Mucosa of descending colon (tissue), 3 donors: ENCODE results near the gene MAPKAP1. TPM values are rescaled to one million over a fixed set of nuclear protein-coding genes. Genes with fewer than 3 reads are reported as not detected.

Experiments used
- ATAC-seq: fragments of 200-7000 bp; cut with Tn5 transposase; one replicate; pipeline ENCODE4 v1.9.1; 2020; ENCODE audit warnings: mild to moderate bottlenecking, moderate library complexity
- DNase-seq, 3 donors: peaks; one replicate each; pipeline ENCODE4 v3.0.0-alpha.2; 2020
- H3K36me3 ChIP-seq: fragments of 200-600 bp; one replicate; pipeline ENCODE4 v1.8.0; 2021; ENCODE audit warnings: low read depth, mild to moderate bottlenecking
- H3K4me1 ChIP-seq: fragments of 200-600 bp; one replicate; pipeline ENCODE4 v1.8.0; 2021; ENCODE audit warnings: low read depth, mild to moderate bottlenecking
- H3K4me3 ChIP-seq: fragments of 200-600 bp; one replicate; pipeline ENCODE4 v1.8.0; 2021; ENCODE audit warnings: mild to moderate bottlenecking
- H3K9me3 ChIP-seq: fragments of 200-600 bp; one replicate; pipeline ENCODE4 v1.8.0; 2021; ENCODE audit warnings: mild to moderate bottlenecking
- intact Hi-C, 2 donors: fragments of 100-400 bp; cut with DNase I in 1 of 2; cut with micrococcal nuclease in 1 of 2; formaldehyde crosslinking; loops; one replicate each; pipeline versions ENCODE4 v1.11.0 to v1.11.1; 2022; cut with DNase I, micrococcal nuclease
- total RNA-seq, 3 donors: library from RNA; stranded (reverse); fragmentation: NEBNext Ultra II Directional in 2 of 3; extraction: Animal tissue kit (Norgen Biotek cat#: 25700) in 2 of 3; gene quantifications; one replicate each; pipeline versions ENCODE4 v1.2.1 to v1.2.4, GENCODE V29; 2021 to 2023
- TF ChIP-seq, protein P1 (sequence below): fragments of 200-600 bp; IDR thresholded peaks from one replicate; pipeline ENCODE4 v1.8.0; 2022; ENCODE audit warnings: antibody characterized with exemption, mild to moderate bottlenecking
- donor health status: DM: no; HTN: no; CAD: no; lungs with moderate emphysema.
- donor health status: DM: no; HTN: no; CAD: no.
- donor health status: DM: no; HTN: yes; CAD: no.

MAPKAP1 gene
- total RNA-seq, 3 donors from 2014 or later: 73.2 to 98.4 (median 84.9) TPM

DNA sequence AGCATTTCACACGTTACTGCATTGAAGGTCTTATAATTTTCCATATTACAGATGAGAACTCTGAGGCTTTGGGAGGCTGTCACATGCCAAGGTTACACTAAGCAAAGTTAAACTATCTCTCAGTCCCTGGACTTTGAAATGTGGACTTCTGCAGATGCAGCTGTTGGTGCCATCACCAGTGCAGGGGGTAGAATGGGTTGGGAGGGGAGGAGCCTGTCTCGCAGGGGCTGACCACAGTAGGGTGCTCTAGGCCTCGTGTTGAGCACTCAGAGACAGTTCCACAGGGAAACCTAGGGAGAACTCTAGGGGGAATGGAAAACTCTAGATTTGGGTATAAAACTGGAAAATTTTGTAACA is 220.9 kb downstream of the MAPKAP1 start:
- ATAC-seq (peak; percentile 23), DNase-seq (no peak)
- intact Hi-C loops: no loop called here

DNA sequence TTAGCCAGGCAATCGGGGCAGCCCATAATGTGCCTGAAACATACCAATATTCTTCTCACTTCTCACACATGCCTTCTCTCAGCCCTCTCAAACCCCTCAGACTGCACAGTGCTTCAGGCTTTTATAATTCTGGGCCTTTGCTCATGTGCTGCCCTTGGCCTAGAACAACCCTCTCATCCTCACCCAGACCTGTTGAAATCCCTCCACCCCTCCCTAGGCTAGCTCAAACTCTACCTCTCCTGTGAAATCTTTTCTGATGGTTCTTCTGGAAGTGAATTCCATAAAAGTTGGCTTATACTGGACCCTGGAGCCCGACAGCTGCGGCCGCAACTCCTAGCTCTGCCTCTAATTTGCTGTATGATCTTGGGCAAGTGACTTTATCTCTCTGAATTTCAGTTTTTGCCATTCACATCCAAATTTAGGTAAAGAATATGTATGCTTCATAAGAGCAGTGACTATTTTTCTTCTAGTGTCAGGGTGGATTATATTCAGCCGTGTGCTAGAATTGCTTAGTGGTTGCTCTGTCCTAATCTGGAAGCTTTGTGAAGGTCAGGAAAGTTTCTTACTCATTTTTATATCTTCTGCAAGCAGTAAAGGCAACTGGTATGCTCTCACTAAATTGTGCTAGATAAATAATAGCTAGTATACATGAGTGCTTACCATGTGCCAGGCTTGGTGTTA is 221.4 kb downstream of the MAPKAP1 start:
- H3K4me3 ChIP-seq: no peak overlapping the region
- DNase-seq: no peak
- H3K9me3 ChIP-seq: no peaks in the 10 kb centered on the region
- TF ChIP-seq, protein P1, sequence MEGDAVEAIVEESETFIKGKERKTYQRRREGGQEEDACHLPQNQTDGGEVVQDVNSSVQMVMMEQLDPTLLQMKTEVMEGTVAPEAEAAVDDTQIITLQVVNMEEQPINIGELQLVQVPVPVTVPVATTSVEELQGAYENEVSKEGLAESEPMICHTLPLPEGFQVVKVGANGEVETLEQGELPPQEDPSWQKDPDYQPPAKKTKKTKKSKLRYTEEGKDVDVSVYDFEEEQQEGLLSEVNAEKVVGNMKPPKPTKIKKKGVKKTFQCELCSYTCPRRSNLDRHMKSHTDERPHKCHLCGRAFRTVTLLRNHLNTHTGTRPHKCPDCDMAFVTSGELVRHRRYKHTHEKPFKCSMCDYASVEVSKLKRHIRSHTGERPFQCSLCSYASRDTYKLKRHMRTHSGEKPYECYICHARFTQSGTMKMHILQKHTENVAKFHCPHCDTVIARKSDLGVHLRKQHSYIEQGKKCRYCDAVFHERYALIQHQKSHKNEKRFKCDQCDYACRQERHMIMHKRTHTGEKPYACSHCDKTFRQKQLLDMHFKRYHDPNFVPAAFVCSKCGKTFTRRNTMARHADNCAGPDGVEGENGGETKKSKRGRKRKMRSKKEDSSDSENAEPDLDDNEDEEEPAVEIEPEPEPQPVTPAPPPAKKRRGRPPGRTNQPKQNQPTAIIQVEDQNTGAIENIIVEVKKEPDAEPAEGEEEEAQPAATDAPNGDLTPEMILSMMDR: no peak
- H3K4me1 ChIP-seq: no peaks in the 10 kb centered on the region
- ATAC-seq: no peak
- intact Hi-C loops: no loop called here
- H3K36me3 ChIP-seq: no peaks in the 10 kb centered on the region

More for the DNA sequence above, 220.9 kb downstream of the MAPKAP1 start:
- Histone ChIP-seq H3K4me3 (no peak overlapping the region), H3K4me1 (no peaks in the 10 kb centered on the region), H3K9me3 (no peaks in the 10 kb centered on the region), H3K36me3 (no peaks in the 10 kb centered on the region)
- TF ChIP-seq, protein P1: no peak

DNA sequence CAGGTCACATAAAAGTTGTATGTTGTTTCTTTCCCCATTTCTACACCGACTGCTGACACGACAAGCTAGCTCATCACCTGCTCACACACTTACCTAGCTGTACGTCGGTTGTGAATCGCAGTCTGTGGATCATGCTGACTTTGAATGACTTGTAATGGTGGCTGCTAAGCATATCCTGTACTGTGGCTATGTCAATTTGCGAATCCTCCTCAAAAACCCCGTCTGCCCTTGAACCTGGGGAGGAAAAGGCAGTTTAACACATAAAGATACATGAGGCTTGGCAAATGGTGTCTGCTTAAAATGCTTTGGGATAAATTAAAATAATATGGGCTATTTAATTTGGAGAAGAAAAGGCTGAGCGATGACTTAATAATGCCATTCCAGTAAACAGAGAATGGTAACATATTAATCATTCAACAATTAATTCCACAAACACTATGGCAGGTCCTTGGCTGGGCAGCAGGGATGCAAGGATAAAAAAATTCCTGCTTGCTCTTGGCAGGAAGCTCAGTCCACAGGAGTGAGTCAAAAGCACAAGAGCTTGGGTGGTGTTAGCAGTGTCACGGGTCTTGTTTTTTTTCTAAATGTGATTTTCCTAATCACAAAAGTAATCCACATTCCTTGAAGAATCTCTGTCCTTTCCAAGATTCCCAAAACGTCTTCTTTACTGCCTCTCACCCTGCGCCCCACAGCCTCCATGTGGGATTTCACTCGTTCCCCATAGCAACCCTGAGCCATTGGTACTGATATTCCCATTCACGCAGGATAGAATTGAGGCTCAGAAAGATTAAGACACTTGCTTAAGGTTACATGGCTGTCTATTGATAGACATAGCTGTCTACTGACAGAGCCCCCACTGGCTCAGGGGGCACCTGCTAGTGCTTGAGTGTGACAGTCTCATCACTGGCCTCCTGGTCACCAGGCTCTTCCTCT is 222.4 kb downstream of the MAPKAP1 start:
- DNase-seq (no peak), ATAC-seq (peak; percentile 42)
- TF ChIP-seq, protein P1: no peak
- no peaks in the 10 kb centered on the region for H3K4me1 ChIP-seq
- intact Hi-C loops: no loop called here
- no peak overlapping the region for H3K4me3 ChIP-seq
- no peaks in the 10 kb centered on the region for H3K9me3 ChIP-seq
- H3K36me3 ChIP-seq: no peaks in the 10 kb centered on the region

DNA sequence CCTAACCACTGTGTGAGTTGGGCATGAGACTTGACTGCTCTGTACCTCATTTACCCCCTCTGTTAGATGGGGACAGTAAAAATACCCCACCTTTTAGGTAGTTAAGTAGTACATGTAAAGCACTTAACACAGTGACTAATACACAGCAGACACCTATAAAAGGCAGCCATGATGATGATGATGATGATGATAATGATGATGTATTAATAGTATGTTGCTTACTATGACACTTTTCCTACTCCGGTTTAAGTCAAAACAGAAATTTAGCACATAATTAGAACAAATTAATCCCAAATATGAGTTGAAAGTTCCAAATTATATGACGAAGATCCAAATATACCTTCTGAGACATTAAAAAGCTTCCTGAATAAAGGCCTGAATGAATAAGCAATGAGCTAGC is 223.3 kb downstream of the MAPKAP1 start:
- Histone ChIP-seq H3K36me3 (no peaks in the 10 kb centered on the region), H3K4me1 (no peaks in the 10 kb centered on the region), H3K9me3 (no peaks in the 10 kb centered on the region), H3K4me3 (no peak overlapping the region)
- DNase-seq: no peak
- TF ChIP-seq, protein P1: no peak
- ATAC-seq: no peak
- intact Hi-C loops: no loop called here

DNA sequence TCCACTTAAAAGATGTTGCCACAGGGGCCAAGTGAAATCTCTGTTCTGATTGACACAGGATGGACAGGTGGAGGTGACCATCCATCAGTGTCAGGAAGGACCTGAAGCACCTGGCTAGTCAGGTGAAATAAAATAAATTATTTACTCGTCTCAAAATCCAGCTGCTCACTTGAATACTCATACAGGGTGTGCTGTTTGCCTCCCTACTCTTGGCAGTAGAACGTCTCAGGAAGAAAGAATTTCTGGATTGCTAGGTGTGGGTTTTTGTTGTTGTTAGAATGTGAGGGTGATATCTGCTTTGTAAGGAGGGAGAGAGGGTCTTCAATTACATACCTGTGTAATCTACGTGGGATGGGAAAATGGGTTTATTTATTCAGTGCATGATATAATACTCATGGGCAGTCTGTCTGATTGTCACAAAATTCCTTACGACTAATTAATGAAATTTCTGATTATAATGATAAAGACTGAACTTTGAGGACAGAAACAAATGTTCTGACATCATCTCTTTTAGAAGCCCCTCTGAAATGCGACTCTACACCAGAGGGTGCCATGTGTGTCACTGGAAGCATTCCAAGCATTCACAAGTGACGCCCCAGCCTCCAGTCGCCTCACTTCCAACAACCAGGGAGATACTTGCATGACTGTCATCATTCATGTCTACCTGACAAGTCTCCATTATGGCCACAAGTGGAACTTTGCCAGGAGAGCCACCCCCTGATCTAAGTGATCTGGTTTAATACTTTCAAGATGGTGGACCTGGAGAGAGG is 227.0 kb downstream of the MAPKAP1 start:
- TF ChIP-seq, protein P1: no peak
- no peaks in the 10 kb centered on the region for H3K4me1 ChIP-seq
- DNase-seq (no peak), ATAC-seq (no peak)
- H3K36me3 ChIP-seq: no peaks in the 10 kb centered on the region
- no peak overlapping the region for H3K4me3 ChIP-seq
- no peaks in the 10 kb centered on the region for H3K9me3 ChIP-seq
- intact Hi-C loops: no loop called here
